Heart left ventricle (tissue), 16 donors: ENCODE data around the gene ALPK3. TPM values are rescaled to one million over a fixed set of nuclear protein-coding genes. Genes with fewer than 3 reads are reported as not detected.

Experiments used
- ATAC-seq, 4 donors: fragments of 200-7000 bp; cut with Tn5 transposase; one replicate each; pipeline ENCODE4 v1.9.1; 2020 to 2022; ENCODE audit warnings: moderate library complexity in 4 of 4, mild to moderate bottlenecking in 3 of 4, moderate number of reproducible peaks in 1 of 4
- DNase-seq, 5 donors: peaks; one replicate each; pipeline ENCODE4 v3.0.0-alpha.2; 2020
- H3K27ac ChIP-seq, 12 donors: fragments of 200-600 bp; sonication (generic) in 4 of 12; one replicate each; pipeline versions ENCODE4 v1.5.0 to v1.8.0; 2016 to 2022; ENCODE audit warnings: mild to moderate bottlenecking in 2 of 12
- H3K27me3 ChIP-seq, 9 donors: fragments of 200-600 bp; sonication (generic) in 2 of 9; one replicate each; pipeline versions ENCODE4 v1.5.1 to v1.8.0; 2016 to 2022; ENCODE audit warnings: mild to moderate bottlenecking in 3 of 9
- H3K36me3 ChIP-seq, 9 donors: fragments of 200-600 bp; sonication (generic) in 2 of 9; one replicate each; pipeline versions ENCODE4 v1.5.0 to v1.8.0; 2018 to 2022; ENCODE audit warnings: mild to moderate bottlenecking in 2 of 9
- H3K4me1 ChIP-seq, 12 donors: fragments of 200-600 bp; sonication (generic) in 4 of 12; one replicate each; pipeline versions ENCODE4 v1.5.0 to v1.8.0; 2016 to 2022; ENCODE audit warnings: mild to moderate bottlenecking in 3 of 12
- H3K4me3 ChIP-seq, 12 donors: fragments of 200-600 bp; sonication (generic) in 4 of 12; one replicate each; pipeline versions ENCODE4 v1.5.0 to v1.8.0; 2017 to 2022; ENCODE audit warnings: mild to moderate bottlenecking in 9 of 12, moderate library complexity in 4 of 12
- H3K9me3 ChIP-seq, 12 donors: fragments of 200-600 bp; sonication (generic) in 4 of 12; one replicate each; pipeline versions ENCODE4 v1.5.0 to v1.8.0; 2016 to 2022; ENCODE audit warnings: mild to moderate bottlenecking in 1 of 12
- POLR2A ChIP-seq, 2 donors: fragments of 450-650 bp; IDR thresholded peaks; one replicate each; pipeline ENCODE4 v1.6.1; 2017; ENCODE audit warnings: antibody characterized with exemption in 2 of 2, mild to moderate bottlenecking in 2 of 2, moderate library complexity in 2 of 2
- WGBS, 4 donors: extraction: QIAGEN DNeasy Blood & Tissue Kit in 2 of 4; methylation state at CpG; one replicate each; pipeline versions ENCODE4 v1.1.5 to v1.1.7; 2013 to 2018; 5-methylcytosine and 5-hydroxymethylcytosine counted together
- intact Hi-C, 10 donors: fragments of 100-400 bp; cut with DNase I; formaldehyde crosslinking; loops; one replicate each; pipeline versions ENCODE4 v1.11.1 to v1.14.2; 2022
- polyA plus RNA-seq, 2 donors: library from polyadenylated mRNA; stranded (reverse); fragments of 200-250 nt; gene quantifications; one replicate each; pipeline ENCODE4 v1.2.3, GENCODE V29; 2013
- total RNA-seq, 9 donors: library from RNA; depleted of rRNA in 2 of 9; stranded (reverse); fragments of >200 nt in 2 of 9; fragmentation: NEBNext Ultra II Directional in 3 of 9; extraction: Animal tissue kit (Norgen Biotek cat#: 25700) in 3 of 9; gene quantifications; one replicate each; pipeline versions ENCODE4 v1.1.0 to v1.2.4, GENCODE V29; 2016 to 2023
- TF ChIP-seq, protein P1 (sequence below), 12 donors: fragments of 200-600 bp; sonication (generic) in 4 of 12; IDR thresholded peaks; one replicate each; pipeline versions ENCODE4 v1.5.0 to v1.8.0; 2018 to 2022; ENCODE audit warnings: antibody characterized with exemption in 12 of 12, mild to moderate bottlenecking in 5 of 12
- donor health status: ischemic (EF 13 %, LVEDD 7.1; RV severe dilation, severe dysfunction).
- donor health status: healthy with polysubstance abuse.
- donor health status: DM: no; HTN: yes; CAD: no.
- donor health status: DM: no; HTN: no; CAD: no.
- donor health status: ischemic (EF 25% LVEDD 6.9; RV normal size, moderate dysfunction).
- donor health status: ischemic (EF 25% LVEDD 5.7; RV mildly dilated, moderate dysfunction).
- donor health status: healthy.
- donor health status: DM: yes; HTN: yes; CAD: no.
- donor health status: ischemic (EF 35%, LVEDD 5.7; RV mildly dilated, moderate dysfunction).
- donor health status: nonischemic (EF 11% LVEDD 7.7; RV severe dilation, severe dysfunction).
- donor health status: DM: yes; HTN: yes; CAD: no.
- donor health status: PGD.
- donor health status: ischemic (EF 29% LVEDD 5.4; RV normal size, mild dysfunction).
- donor health status: nonischemic (EF 23%, LVEDD 6.1; RV moderate dilation, normal function).

ALPK3 gene
- total and polyA plus RNA-seq, 11 donors: 82.2 to 258 (median 144) TPM

DNA sequence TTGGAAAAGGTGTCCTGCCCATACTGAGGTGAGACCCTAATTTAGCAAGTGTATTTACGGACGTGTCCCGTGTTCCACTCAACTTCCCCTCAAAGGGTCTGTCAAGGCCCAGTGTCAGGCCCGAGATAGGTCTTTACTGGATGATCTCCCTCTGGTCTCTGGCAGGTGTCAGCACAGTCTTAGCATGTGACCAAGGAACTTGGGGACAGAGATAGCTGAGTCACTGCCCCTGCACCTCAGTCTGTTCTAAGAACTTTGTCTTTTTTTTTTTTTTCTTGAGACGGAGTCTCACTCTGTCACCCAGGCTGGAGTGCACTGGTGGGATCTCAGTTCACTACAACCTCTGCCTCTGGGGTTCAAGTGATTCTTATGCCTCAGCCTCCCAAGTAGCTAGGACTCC, 32.1 kb upstream of the ALPK3 start:
- DNase-seq (no peak), ATAC-seq (no peak)
- TF ChIP-seq, protein P1, sequence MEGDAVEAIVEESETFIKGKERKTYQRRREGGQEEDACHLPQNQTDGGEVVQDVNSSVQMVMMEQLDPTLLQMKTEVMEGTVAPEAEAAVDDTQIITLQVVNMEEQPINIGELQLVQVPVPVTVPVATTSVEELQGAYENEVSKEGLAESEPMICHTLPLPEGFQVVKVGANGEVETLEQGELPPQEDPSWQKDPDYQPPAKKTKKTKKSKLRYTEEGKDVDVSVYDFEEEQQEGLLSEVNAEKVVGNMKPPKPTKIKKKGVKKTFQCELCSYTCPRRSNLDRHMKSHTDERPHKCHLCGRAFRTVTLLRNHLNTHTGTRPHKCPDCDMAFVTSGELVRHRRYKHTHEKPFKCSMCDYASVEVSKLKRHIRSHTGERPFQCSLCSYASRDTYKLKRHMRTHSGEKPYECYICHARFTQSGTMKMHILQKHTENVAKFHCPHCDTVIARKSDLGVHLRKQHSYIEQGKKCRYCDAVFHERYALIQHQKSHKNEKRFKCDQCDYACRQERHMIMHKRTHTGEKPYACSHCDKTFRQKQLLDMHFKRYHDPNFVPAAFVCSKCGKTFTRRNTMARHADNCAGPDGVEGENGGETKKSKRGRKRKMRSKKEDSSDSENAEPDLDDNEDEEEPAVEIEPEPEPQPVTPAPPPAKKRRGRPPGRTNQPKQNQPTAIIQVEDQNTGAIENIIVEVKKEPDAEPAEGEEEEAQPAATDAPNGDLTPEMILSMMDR (IDR thresholded peaks at IDR 0.05): no peak
- intact Hi-C loops: loop anchor here in 2 of 10 donors (10.0 kb wide), 2 partner anchors 60 to 190 kb away; no protein-coding TSS in a partner anchor
- Histone ChIP-seq H3K27me3 (no peaks in the 10 kb centered on the region), H3K9me3 (no peaks in the 10 kb centered on the region), H3K27ac (peak overlapping the region; percentile 22 to 77 (median 62)), H3K4me1 (peaks cover 3 to 55% (median 32%) of the 10 kb centered on the region in 12 donors), H3K36me3 (peaks cover 0 to 68% (median 53%) of the 10 kb centered on the region in 9 donors), H3K4me3 (no peak overlapping the region)
- WGBS, 4 donors: 70 to 87% (median 72%) methylated on average over 5 of the region's 5 CpGs

DNA sequence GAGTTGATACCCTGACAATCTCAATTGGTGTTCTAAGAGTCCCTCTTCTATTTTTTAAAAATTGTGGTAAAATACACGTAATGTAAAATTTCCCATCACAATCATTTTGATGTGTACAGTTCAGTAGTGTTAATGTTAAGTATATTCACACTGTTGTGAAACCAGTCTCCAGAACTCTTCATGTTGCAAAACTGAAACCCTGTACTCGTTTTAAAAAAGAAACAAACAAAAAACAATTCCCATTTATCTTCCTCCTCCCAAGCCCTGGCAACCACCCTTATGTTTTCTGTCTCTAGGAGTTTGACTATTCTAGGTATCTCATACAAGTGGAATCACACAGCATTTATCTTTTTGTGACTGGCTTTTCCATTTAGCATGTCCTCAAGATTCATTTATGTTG, 28.7 kb upstream of the ALPK3 start:
- Histone ChIP-seq H3K27me3 (no peaks in the 10 kb centered on the region), H3K4me1 (peaks cover 3 to 51% (median 31%) of the 10 kb centered on the region in 12 donors), H3K36me3 (peaks cover 0 to 72% (median 56%) of the 10 kb centered on the region in 9 donors), H3K4me3 (no peak overlapping the region), H3K9me3 (no peaks in the 10 kb centered on the region), H3K27ac (no peak overlapping the region)
- TF ChIP-seq, protein P1 (IDR thresholded peaks at IDR 0.05): no peak
- no peak for TF ChIP-seq POLR2A (IDR thresholded peaks at IDR 0.05)
- ATAC-seq: no peak
- intact Hi-C loops: loop anchor here in 2 of 10 donors (10.0 kb wide), 2 partner anchors 64 to 194 kb away; no protein-coding TSS in a partner anchor
- DNase-seq: no peak
- 51 to 57% (median 53%) methylated on average over 2 of the region's 2 CpGs for WGBS, 4 donors

DNA sequence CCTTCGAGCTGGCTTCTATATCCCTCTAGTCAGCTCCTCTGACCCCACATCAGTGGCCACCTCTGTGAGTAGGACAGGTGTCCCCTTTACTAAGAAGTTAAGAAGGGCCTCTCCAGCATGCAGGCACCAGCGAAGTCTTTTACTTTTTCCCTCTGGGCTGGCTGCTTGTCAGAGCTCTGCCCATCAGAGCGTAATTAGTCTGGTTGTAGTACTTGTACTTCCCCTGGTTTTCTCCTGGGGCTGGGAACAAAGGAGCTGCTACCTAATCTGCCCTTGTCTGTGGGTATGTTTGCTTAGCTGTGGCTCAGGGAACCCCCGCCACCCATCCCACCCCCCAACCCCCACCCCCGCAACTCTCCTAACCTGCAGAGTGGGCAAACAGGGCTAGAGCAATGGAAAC, 27.4 kb upstream of the ALPK3 start:
- Histone ChIP-seq H3K4me1 (peaks cover 3 to 46% (median 29%) of the 10 kb centered on the region in 12 donors), H3K36me3 (peaks cover 0 to 72% (median 46%) of the 10 kb centered on the region in 9 donors), H3K4me3 (no peak overlapping the region), H3K27me3 (no peaks in the 10 kb centered on the region), H3K27ac (no peak overlapping the region), H3K9me3 (no peaks in the 10 kb centered on the region)
- ATAC-seq (no peak), DNase-seq (no peak)
- 89 to 99% (median 95%) methylated on average over 5 of the region's 5 CpGs for WGBS, 4 donors
- intact Hi-C loops: loop anchor here in 3 of 10 donors (10.0 kb wide), 3 partner anchors 65 to 195 kb away; no protein-coding TSS in a partner anchor
- TF ChIP-seq, protein P1 (IDR thresholded peaks at IDR 0.05): no peak
- TF ChIP-seq POLR2A (IDR thresholded peaks at IDR 0.05): no peak

DNA sequence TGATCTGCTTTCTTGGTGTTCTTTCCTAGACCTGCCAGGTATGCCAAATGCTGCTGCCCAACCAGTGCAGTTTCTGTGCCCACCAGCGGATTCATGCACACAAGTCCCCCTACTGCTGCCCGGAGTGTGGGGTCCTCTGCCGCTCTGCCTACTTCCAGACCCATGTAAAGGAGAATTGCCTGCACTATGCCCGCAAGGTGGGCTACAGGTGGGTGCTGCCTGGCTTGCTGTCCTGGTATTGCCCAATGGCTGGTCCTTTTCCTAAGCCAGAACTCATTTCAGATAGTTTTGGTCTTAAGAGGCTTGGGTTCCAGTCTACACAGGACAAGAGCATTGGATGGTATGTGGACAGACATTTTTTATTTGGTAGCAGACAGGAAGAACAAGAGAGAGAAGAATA, 26.5 kb upstream of the ALPK3 start:
- peaks cover 0 to 70% (median 44%) of the 10 kb centered on the region in 9 donors for H3K36me3 ChIP-seq

More for the DNA sequence above, 26.5 kb upstream of the ALPK3 start:
- Histone ChIP-seq H3K4me1 (peaks cover 3 to 37% (median 21%) of the 10 kb centered on the region in 12 donors), H3K4me3 (no peak overlapping the region), H3K27ac (no peak overlapping the region), H3K9me3 (no peaks in the 10 kb centered on the region), H3K27me3 (no peaks in the 10 kb centered on the region)
- DNase-seq: no peak
- TF ChIP-seq POLR2A (IDR thresholded peaks at IDR 0.05): no peak
- TF ChIP-seq, protein P1 (IDR thresholded peaks at IDR 0.05): no peak
- peak in 1 of 4 donors; percentile 29 for ATAC-seq
- 96 to 100% (median 97%) methylated on average over 4 of the region's 4 CpGs for WGBS, 4 donors
- intact Hi-C loops: loop anchor here in 1 of 10 donors (10.0 kb wide), 1 partner anchor 106 kb away; no protein-coding TSS in a partner anchor
